Peyer's patch (tissue), 4 donors: ENCODE data around the gene MLH1. TPM values are rescaled to one million over a fixed set of nuclear protein-coding genes. Genes with fewer than 3 reads are reported as not detected.

Source experiments
- DNase-seq, 3 donors: peaks; one replicate each; pipeline ENCODE4 v3.0.0-alpha.2; 2017 to 2019
- H3K27ac ChIP-seq, 4 donors: fragments of 200-600 bp; sonication (generic); one replicate each; pipeline ENCODE4 v1.5.1; 2016 to 2019
- H3K27me3 ChIP-seq, 2 donors: fragments of 200-600 bp; sonication (generic); one replicate each; pipeline ENCODE4 v1.5.1; 2019
- H3K36me3 ChIP-seq, 3 donors: fragments of 200-600 bp; sonication (generic); one replicate each; pipeline ENCODE4 v1.5.1; 2016 to 2019
- H3K4me1 ChIP-seq, 4 donors: fragments of 200-600 bp; sonication (generic); one replicate each; pipeline ENCODE4 v1.5.1; 2016 to 2019
- H3K4me3 ChIP-seq, 4 donors: fragments of 200-600 bp; sonication (generic); 1 replicate in 3 of 4; 2 replicates in 1 of 4; pipeline ENCODE4 v1.5.1; 2016 to 2019; ENCODE audit warnings: mild to moderate bottlenecking in 1 of 4
- H3K9me3 ChIP-seq, 4 donors: fragments of 200-600 bp; sonication (generic); one replicate each; pipeline ENCODE4 v1.5.1; 2016 to 2019; ENCODE audit warnings: mild to moderate bottlenecking in 1 of 4
- CTCF ChIP-seq, 6 experiments: fragments of 450-650 bp in 4 of 6; fragments of 200-600 bp in 2 of 6; sonication (generic) in 1 of 6; IDR thresholded peaks; one replicate each; pipeline ENCODE4 v1.5.1; 2017 to 2019; ENCODE audit warnings: antibody characterized with exemption in 6 of 6, mild to moderate bottlenecking in 3 of 6, moderate library complexity in 1 of 6
- POLR2A ChIP-seq, 2 donors: fragments of 450-650 bp; IDR thresholded peaks; one replicate each; pipeline ENCODE4 v1.5.1; 2017; ENCODE audit warnings: antibody characterized with exemption in 2 of 2, mild to moderate bottlenecking in 2 of 2, moderate library complexity in 2 of 2
- total RNA-seq, 4 donors: library from RNA; depleted of rRNA; stranded (reverse); fragments of >200 nt; gene quantifications; one replicate each; pipeline ENCODE4 v1.1.0, GENCODE V29; 2016

MLH1 gene
- total RNA-seq, 4 donors from 2014 or later = 21.4 to 149 (median 27.4) TPM

GRCh38 chr3:37017683-37018082, 24.4 kb downstream of the MLH1 start:
- Histone ChIP-seq H3K27me3 (no peaks in the 10 kb centered on the region), H3K4me3 (no peak overlapping the region), H3K36me3 (peaks cover 0 to 91% (median 0%) of the 10 kb centered on the region in 3 donors), H3K4me1 (no peaks in the 10 kb centered on the region), H3K27ac (no peak overlapping the region), H3K9me3 (no peaks in the 10 kb centered on the region)
- no peak for DNase-seq
- TF ChIP-seq CTCF (IDR thresholded peaks at IDR 0.05) (no peak), POLR2A (IDR thresholded peaks at IDR 0.05) (no peak)

GRCh38 chr3:37024092-37024491, 30.8 kb downstream of the MLH1 start:
- H3K27ac ChIP-seq = no peak overlapping the region

GRCh38 chr3:37024820-37025405, 31.6 kb downstream of the MLH1 start:
- Histone ChIP-seq H3K9me3 (no peaks in the 10 kb centered on the region), H3K27me3 (no peaks in the 10 kb centered on the region), H3K36me3 (peaks cover 0 to 70% (median 0%) of the 10 kb centered on the region in 3 donors), H3K4me1 (no peaks in the 10 kb centered on the region), H3K4me3 (no peak overlapping the region), H3K27ac (no peak overlapping the region)
- DNase-seq = no peak
- TF ChIP-seq POLR2A (IDR thresholded peaks at IDR 0.05) = no peak
- TF ChIP-seq CTCF (IDR thresholded peaks at IDR 0.05) = no peak

More at GRCh38 chr3:37024092-37024491, 30.8 kb downstream of the MLH1 start:
- Histone ChIP-seq H3K9me3 (no peaks in the 10 kb centered on the region), H3K4me1 (no peaks in the 10 kb centered on the region), H3K27me3 (no peaks in the 10 kb centered on the region), H3K4me3 (no peak overlapping the region), H3K36me3 (peaks cover 0 to 72% (median 0%) of the 10 kb centered on the region in 3 donors)
- TF ChIP-seq CTCF (IDR thresholded peaks at IDR 0.05) (peak in 4 of 6 experiments; percentile 30 to 60 (median 50)), POLR2A (IDR thresholded peaks at IDR 0.05) (no peak)
- no peak for DNase-seq

GRCh38 chr3:37025561-37026335, 32.4 kb downstream of the MLH1 start:
- Histone ChIP-seq H3K27ac (no peak overlapping the region), H3K9me3 (no peaks in the 10 kb centered on the region), H3K4me1 (no peaks in the 10 kb centered on the region), H3K36me3 (peaks cover 0 to 66% (median 0%) of the 10 kb centered on the region in 3 donors), H3K27me3 (no peaks in the 10 kb centered on the region), H3K4me3 (no peak overlapping the region)
- no peak for TF ChIP-seq CTCF (IDR thresholded peaks at IDR 0.05)
- TF ChIP-seq POLR2A (IDR thresholded peaks at IDR 0.05) = no peak
- no peak for DNase-seq

- Histone ChIP-seq H3K4me3 (no peak overlapping the region), H3K9me3 (no peaks in the 10 kb centered on the region), H3K4me1 (no peaks in the 10 kb centered on the region), H3K36me3 (peaks cover 0 to 62% (median 0%) of the 10 kb centered on the region in 3 donors), H3K27ac (no peak overlapping the region), H3K27me3 (no peaks in the 10 kb centered on the region)
- DNase-seq = no peak
- TF ChIP-seq CTCF (IDR thresholded peaks at IDR 0.05) (no peak), POLR2A (IDR thresholded peaks at IDR 0.05) (no peak)
Observed at GRCh38 chr3:37026851-37027250, 33.5 kb downstream of the MLH1 start.
